RWPE1 (cell line): Measurements from ENCODE around the gene CBR4.

Experiments used
- CTCF ChIA-PET: fragments of 350-600 bp; sonication (Branson Sonifier 250); formaldehyde crosslinking; extraction: SDS; loops from one replicate; lab custom pipeline; 2021; lab: Yijun Ruan, JAX
- POLR2A ChIA-PET: fragments of 400-600 bp; formaldehyde crosslinking; extraction: SDS; loops from one replicate; lab custom pipeline; 2020; ENCODE audit warnings: antibody characterized with exemption; ENCODE audit not compliant: low non-redundant PET; lab: Yijun Ruan, JAX
- DNase-seq: peaks from one replicate; pipeline ENCODE4 v3.0.0; 2012; ENCODE audit warnings: low spot score
- H3K27ac ChIP-seq: fragments of 450-650 bp; 2 replicates; pipeline ENCODE4 v1.5.1; 2017
- TF ChIP-seq, protein P1 (sequence below): fragments of 450-650 bp; conservative IDR thresholded peaks from 2 replicates; pipeline ENCODE4 v1.5.1; 2017; ENCODE audit warnings: low read depth, mild to moderate bottlenecking

The CBR4 gene

GRCh38 chr4:168945291-168945690 is 64.8 kb downstream of the CBR4 start:
- CTCF ChIA-PET = interaction anchor here (0.5 kb wide), 1 partner anchor 10 kb away, joined by 4 read pairs; no protein-coding TSS in a partner anchor
- TF ChIP-seq, protein P1, sequence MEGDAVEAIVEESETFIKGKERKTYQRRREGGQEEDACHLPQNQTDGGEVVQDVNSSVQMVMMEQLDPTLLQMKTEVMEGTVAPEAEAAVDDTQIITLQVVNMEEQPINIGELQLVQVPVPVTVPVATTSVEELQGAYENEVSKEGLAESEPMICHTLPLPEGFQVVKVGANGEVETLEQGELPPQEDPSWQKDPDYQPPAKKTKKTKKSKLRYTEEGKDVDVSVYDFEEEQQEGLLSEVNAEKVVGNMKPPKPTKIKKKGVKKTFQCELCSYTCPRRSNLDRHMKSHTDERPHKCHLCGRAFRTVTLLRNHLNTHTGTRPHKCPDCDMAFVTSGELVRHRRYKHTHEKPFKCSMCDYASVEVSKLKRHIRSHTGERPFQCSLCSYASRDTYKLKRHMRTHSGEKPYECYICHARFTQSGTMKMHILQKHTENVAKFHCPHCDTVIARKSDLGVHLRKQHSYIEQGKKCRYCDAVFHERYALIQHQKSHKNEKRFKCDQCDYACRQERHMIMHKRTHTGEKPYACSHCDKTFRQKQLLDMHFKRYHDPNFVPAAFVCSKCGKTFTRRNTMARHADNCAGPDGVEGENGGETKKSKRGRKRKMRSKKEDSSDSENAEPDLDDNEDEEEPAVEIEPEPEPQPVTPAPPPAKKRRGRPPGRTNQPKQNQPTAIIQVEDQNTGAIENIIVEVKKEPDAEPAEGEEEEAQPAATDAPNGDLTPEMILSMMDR = no peak
- no peak overlapping the region for H3K27ac ChIP-seq
- POLR2A ChIA-PET = no interaction called here
- DNase-seq = no peak

GRCh38 chr4:168942985-168943384 is 67.1 kb downstream of the CBR4 start:
- DNase-seq = no peak
- CTCF ChIA-PET = interaction anchor here (0.6 to 0.7 kb wide), 3 partner anchors 67 to 717 kb away, joined by 3 to 4 read pairs (median 3); no protein-coding TSS in a partner anchor
- TF ChIP-seq, protein P1 = peak; percentile 24; the same call in 1 of the 2 replicates
- POLR2A ChIA-PET = no interaction called here
- no peak overlapping the region for H3K27ac ChIP-seq
